RKO (cell line): ENCODE results near the gene TMEM259.
A peak's percentile ranks its signal among the peaks of the same experiment; 100 is the strongest.

Experiments
- DNase-seq: peaks from one replicate; pipeline ENCODE4 v3.0.0-alpha.2; 2016; ENCODE audit warnings: low spot score

Gene TMEM259

DNA sequence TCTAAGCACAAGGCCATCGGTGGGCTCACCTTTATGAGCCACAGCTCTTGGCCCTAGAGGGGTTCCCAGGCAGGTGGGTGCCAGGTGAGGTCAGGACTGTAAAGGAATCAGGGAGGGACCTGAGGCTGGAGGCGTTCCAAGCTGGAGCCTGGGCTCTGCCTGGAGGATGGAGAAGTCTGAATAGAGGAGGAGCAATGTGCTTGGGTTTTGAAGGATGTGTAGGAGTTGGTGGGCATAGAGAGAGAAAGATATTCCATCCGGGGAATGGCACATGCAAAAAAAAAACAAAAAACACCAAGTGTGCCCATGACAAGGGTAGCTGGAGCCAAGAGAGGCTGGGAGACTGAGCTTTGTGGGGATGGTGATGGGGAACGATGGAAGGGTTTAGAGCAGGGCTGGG, 18.3 kb downstream of the TMEM259 start:
- DNase-seq = no peak

DNA sequence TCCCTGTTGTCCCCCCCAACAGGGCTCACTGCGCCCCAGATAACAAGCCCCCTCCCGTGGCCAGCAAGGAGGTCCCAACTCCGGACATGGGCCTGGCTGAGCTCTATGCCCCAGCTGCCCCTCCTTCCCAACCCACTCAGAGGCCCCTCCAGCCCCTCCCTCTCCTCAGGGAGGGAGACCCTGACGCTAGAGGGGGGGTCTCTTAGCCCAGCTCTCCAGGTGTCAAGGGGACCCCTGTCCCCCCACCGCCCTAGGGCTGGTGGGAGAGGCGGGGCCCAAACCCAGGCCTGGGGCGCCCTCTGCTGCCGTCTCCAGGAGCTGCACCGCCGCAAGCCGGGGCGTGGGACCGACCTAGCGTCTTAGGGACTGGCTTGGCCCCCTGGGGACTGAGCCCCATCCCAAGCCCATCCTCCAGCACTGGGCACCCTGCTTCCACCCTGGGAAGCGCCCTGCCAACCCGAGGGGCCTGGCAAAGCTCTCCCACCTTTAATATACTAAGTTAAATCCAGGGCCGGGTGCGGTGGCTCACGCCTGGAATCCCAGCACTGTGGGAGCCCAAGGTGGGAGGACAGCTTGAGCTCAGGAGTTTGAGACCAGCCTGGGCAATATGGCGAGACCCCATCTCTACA, 19.3 kb downstream of the TMEM259 start:
- DNase-seq = peak; percentile 37

DNA sequence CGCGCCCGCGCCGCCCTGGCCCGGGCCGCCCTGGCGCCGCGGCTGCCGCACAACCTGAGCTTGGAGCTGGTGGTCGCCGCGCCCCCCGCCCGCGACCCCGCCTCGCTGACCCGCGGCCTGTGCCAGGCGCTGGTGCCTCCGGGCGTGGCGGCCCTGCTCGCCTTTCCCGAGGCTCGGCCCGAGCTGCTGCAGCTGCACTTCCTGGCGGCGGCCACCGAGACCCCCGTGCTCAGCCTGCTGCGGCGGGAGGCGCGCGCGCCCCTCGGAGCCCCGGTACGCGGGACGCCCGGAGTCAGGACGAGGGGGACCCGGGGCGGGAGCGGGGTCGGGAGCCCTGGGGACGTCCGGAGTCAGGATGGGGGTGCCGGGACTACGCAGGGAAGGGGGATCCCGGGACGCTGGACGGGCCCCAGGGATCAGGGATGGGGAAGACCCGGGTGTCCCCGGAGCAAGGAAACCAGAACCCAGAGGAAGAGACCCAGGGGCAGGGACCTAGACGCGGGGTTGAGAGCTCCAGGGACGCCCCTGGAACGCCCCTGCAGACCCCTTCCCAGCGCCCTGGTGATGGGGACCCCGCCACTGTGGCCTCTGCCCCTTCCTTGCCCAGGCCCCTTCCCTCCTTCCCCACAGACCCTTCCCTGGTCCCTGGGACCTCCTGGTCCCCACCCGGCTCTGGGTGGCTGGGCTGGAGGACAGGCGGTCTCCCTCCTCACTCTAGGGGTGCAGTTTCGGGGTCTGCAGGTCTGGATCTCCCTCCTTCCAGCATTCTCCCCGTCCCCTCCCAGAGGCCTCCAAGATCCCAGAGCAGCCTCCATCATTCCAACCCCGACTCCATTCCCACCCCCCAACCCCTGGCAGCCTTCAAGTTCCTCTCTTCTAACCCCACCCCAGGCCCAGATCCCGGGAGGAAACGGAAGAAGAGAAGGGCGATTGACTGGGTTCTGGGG, 20.1 kb downstream of the TMEM259 start:
- DNase-seq = no peak

DNA sequence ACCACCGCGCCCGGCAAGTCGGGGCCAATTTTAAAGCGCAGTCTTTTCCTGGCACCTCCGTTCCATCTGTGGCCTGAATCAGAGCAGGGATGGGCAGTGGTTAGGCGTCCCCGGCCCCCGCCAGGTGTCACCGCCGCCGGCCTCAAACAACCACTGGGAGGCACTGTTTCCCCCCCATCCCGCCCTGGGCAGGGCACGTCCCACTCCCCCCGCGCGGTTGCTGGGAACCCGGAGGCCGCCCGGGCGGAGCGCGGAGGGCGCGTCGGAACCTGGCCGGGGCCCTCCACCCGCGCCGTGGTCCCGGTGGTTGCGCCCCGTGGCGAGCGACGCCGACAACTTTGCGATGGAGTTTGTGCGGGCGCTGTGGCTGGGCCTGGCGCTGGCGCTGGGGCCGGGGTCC, 20.8 kb downstream of the TMEM259 start, which contains the start of gene GRIN3B:
TSS of gene GRIN3B (plus strand) at position 325 of the 400 bp plus-strand sequence. CDS start at position 344, 19 bp downstream.
- DNase-seq = no peak

DNA sequence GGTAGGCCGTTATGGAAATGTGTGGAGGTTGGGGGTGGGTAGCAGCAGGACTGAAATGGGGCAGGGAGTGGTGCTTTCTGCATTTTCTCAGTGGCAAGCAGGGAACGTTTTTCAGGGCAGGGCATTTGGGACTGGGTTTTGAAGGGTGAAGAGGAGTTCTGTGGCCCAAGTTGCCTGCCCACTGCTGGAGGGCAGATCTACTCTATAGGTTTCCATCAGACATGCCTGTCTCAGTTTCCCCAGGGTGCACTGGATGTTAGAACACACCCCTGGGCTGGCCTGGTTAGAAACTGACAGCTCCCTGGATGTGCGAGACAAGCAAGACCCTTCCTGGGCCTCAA, 21.6 kb downstream of the TMEM259 start:
- no peak for DNase-seq

DNA sequence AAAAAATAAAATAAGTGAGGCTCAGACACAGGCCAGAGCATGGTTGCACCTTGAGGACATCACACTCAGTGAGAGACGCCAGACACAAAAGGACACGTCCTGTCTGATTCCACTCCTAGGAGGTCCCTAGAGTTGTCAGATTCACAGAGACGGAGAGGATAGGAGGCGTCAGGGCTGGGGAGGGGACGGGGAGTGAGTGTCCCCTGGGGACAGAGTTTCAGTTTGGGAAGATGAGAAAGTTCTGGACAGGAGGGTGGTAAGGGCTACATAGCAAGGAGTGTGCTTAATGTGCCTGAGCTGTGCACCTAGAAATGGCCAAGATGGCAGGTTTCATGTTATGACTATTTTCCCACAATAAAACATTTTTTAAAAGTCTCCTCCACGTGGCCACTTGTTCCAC, 22.9 kb downstream of the TMEM259 start:
- no peak for DNase-seq

DNA sequence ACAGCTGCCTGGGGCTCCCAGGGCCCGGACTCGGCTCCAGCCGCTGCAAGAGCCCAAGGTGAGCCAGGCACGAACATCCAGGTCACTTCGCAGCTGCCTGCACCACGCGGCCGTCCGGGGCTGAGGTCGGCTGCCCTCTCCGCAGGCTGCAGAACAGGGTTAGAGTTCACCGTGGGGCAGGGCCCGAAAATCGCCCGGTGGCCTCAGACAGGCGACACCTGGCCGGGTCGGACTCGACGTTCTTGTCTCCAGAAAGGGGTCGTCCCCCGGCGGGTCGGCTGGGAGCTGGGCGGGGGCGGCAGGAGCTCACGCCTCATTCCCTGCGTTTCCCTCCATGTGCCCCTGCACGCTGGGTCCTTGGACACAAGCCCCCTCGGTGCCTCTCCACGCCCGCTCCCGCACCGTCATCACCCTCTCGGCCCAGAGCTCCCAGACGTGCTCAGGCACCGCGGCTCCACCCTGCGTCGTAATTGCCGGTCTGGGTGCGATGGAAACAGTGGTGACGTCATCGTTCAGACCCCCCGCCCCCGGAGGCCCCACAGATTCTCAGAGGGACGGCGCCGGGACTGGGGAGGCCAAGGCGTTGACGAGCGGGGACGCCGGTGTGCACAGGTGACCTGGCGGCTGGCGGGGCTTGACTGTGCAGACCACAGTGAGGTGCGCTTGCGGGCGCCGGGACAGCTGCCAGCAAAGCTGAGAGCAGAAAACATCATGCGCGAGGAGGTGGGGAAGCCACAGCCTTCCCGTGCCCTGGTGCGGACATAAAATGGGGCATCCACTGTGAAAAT, 24.7 kb downstream of the TMEM259 start:
- peak; percentile 63 for DNase-seq

DNA sequence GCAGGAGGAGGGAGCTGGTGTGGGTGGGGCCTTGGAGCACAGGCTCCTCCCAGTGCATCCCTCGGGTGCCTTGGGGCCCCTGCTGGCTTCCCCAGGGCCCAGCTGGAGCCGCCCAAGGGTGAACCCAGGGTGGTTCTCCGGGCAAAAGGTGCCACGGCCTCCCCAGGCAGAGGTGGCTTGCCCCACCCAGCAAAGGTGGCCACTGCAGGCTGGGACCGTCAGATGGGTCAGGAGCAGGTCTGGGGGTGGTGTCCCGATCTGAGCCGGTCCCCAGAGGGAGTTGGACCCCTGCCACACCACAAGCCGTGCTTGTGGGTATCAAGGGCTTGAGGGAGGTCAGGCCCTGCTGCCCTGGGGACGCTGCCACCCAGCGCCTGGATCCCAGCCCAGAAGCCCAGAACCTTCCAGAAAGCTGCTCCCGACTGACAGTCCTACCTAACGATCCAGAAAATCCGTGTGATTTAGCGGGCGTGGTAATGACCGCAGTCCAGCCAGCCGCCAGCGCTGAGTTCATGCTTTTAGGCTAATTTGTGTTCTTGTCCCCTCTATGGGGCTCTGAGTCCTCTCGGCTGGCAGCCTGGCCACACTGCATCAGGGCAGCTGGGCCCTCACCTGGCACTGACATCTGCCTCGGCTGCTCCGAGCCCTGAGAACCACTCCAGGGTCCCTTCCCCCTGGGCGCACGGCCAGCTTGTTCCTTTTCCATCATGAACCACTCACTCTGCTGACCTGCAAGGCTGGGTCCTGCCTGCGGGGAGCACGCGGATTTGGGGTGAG, 25.7 kb downstream of the TMEM259 start:
- no peak for DNase-seq

DNA sequence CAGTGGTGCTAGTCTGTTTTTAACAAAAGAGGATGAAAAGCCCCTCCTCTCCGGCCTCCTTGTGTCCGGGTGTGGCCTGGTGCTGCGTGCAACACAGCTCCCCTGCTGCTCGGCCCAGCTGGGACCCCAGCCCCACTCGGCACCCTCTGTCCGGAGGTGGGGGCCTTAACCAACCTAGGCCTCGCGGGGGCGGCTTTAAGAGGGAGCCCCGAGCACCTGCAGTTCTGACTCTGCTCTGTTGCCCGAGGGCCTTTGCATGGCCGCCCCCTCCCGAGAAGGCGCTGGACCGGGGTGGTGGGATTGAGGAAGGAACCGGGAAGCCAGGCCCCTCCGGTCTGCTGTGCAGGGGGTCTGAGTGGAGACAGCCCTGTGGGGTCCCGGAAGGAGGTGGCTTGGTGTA, 26.4 kb downstream of the TMEM259 start:
- no peak for DNase-seq

DNA sequence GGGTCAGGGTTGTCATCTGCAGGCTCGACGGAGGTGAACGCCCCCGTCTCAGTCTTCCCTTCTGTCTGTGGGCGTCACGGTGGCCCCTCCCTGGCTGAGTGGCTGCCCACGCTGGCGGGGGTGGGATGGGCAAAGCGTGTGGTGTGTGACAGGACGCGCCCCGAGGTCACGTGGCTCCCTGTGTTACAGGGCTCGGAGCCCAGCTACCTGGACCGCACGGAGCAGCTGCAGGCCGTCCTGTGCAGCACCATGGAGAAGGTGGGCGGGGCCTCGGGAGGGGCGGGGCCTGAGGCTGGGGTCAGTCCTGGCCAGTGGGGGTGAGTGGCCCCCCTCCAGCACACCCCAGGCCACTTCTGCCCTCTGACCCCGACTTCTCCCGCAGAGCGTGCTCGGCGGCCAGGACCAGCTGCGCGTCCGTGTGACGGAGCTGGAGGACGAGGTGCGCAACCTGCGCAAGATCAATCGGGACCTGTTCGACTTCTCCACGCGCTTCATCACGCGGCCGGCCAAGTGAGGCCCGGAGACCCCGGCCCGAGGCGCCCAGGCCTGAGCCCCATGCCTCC, 27.0 kb downstream of the TMEM259 start:
- DNase-seq = no peak

DNA sequence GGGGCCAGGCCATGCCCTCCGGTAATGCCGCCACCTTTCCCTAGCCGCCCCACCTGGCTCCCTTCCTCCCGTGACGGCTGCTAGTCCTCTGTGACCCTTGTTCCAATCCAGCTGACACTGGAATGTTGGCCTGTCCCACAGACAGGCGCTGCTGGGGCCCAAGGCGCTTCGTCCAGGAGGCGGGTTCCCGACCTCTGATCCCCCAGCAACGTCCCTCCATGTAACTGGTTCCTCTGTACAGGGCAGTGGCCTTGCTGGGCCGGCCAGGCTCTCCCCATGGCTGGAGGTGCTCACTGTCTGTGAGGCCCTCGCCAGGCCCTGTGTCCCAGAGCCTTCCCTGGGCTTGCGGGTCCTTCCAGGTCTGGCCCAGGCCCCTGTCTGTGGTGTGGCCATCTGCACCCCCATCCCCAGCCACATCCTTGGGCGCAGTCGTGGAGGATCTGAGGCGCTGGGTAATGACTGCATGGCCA, 27.5 kb downstream of the TMEM259 start:
- DNase-seq = no peak

DNA sequence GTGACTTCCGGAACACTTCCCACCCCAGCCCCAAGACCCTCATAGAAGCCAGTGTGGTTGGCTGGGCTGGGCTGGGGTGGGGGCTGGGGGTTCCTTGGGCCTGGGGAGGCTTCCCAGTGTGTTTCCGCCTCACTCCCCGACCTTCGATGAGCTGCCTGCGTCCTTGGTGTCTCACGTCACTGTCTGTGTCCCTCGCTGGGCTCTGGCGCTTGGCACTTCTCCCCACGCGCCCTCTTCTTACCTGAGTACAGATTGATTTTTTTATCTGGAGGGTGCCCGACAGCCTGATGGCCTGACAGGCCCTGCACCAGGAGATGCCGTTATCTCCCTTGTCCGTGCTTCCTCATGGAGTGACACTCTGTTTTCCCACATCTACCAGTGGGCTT, 28.3 kb downstream of the TMEM259 start:
- DNase-seq = no peak

DNA sequence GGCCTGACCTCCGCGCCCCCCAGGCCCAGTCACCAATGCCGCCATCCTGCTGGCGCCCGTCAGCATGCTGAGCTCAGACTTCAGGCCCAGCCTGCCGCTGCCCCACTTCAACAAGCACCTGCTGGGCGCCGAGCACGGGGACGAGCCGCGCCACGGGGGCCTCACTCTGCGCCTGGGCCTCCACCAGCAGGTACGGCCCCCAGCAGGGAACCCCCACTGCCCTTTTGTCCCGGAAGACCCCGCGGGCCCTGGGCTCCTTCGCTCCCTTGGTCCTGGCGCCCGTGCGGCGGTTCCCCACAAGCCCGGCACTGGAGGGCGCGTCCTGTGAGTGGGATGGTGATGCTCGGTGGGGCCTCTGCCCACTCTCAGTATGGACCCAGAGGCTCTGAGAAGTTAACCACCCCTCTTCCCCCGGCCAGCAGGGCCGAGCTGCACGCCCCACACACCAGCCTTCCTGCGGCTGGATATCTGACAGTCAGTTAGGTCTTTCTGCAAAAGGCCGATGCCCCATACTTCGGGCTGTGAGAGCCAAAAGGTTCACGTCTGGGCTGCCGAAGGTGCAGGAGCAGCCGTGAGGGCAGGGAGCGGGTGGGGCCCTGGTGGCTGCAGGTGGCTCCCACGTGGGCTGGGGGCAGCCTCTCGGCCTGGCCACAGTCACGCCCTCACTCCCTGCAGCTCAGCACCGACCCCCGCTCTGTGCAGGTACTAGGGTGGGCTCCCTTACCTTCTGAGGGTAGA, 28.8 kb downstream of the TMEM259 start:
- no peak for DNase-seq

DNA sequence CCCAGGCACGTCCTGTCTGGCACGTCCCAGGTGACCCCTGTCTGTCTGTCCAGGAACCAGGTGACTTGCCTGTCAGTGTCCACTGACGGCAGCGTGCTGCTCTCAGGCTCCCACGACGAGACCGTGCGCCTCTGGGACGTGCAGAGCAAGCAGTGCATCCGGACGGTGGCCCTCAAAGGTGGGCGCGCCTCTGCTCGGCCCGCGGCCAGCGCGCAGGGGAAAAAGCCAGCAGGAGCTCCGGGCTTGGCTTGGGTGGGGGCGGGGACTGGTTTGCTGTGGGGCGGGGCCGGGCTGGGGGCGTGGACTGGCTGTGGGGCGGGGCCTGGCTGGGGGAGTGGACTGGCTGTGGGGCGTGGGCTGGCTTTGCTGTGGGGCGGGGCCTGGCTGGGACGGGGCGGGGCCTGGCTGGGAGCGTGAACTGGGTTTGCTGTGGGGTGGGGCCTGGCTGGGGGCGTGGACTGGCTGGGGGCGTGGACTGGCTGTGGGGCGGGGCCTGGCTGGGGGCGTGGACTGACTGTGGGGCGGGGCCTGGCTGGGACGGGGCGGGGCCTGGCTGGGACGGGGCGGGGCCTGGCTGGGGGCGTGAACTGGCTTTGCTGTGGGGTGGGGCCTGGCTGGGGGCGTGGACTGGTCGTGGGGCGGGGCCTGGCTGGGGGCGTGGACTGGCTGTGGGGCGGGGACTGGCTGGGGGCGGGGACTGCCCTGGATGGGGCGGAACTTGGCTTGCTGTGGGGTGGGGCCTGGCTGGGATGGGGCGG, 29.6 kb downstream of the TMEM259 start:
- no peak for DNase-seq

DNA sequence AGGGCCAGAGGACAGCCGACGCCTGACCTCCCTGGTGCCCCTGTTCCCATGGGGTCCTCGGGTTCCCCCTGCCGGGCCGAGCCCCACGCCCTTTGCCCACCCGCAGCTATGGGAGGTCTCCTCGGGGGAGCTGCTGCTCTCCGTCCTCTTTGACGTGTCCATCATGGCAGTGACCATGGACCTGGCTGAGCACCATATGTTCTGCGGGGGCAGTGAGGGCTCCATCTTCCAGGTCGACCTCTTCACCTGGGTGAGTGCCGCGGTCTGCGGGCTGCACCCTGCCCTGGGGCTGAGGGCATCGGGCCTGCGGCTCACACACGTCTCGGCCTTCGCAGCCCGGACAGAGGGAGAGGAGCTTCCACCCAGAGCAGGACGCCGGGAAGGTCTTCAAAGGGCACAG, 30.2 kb downstream of the TMEM259 start:
- no peak for DNase-seq

DNA sequence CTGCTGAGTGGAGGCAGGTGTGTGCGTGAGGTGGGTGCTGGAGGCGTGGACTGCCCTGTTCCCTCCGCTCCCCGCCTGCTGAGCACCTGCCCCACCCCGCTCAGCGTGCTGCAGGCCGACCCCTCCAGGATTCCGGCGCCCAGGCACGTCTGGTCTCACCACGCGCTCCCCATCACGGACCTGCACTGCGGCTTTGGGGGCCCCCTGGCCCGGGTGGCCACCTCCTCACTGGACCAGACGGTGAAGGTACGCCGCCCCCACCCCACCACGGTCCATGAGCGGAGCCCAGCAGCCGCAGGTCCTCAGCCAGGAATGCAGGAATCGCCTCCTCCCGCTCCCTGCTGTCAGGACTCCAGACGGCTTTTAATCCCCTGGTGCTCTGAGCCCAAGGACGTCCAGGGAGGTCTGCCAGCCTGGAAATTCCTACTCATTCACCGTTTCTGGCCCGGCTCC, 30.8 kb downstream of the TMEM259 start:
- no peak for DNase-seq

DNA sequence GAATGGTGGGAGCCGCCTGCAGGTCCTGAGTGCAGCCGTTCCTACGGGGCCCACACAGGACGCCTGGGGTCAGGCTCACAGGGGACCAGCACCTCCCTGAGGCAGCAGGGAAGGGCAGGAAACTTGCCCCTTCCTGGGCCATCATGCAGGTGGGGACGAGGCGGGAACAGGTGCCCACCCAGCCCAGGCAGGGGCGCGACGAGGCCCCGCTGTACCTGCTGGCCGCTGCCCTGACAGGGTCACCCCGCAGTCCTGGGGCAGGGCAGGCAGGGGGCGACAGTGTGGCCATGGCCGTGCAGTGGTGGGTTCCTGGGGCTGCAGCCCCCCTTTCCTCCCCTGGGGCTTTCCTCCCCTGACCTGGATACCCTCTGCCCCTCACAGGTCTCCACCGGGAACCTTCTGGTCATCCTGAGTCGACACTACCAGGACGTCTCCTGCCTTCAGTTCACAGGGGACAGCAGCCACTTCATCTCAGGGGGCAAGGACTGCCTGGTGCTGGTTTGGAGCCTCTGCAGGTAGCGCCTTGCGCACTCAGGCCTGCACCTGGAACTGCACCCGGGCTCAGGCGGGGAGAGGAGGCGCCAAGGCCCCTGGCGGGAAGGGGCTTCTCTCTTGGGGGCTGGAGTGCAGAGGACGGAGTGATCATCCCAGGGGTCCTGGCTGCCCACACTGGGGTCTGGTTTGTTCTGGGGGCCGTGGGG, 31.4 kb downstream of the TMEM259 start:
- DNase-seq = no peak

DNA sequence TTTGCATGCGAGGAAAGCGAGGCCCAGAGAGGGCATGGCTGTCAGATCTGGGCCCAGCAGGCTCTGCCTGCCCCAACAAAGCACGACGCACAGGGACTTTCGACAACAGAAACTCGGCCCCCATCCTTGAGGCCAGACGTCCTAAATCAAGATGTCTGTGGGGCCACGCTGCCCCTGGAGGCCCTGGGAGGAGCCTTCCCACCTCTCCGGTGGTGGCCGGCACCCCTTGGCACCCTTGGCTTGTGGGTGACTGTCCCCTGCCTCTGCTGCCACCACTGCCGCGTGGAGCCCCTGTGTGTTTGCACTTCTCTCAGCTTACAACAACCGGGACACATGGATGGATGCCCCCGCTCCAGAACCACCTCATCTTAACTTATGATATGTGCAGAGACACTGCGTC, 32.4 kb downstream of the TMEM259 start:
- no peak for DNase-seq

DNA sequence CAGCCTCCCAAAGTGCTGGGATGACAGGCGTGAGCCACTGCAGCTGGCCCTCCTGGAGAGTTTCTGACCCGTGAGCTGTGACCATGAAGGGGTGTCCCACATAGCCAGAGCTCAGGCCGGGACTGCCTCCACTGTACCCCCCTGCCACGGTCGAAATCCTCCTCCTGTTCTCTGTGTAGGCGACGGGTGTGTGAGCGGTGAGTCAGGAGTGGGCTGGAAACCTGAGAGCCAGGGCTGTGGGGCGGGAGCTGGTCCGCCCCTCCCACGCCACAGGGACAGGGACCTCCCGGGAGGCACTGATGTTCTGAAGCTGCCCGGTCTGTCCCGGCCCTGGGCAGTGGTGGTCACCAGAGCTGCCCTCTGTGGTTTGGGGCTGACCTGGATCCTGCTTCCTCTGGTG, 32.8 kb downstream of the TMEM259 start:
- no peak for DNase-seq
